Type B pancreatic cell (in vitro differentiated cells): ENCODE measurements around the gene AFDN. TPM values are rescaled to one million over a fixed set of nuclear protein-coding genes. Genes with fewer than 3 reads are reported as not detected.

ENCODE experiments used
- DNase-seq: peaks from one replicate; pipeline ENCODE4 v3.0.0; 2021; ENCODE audit warnings: mixed read lengths; ENCODE audit not compliant: unreplicated experiment; ENCODE audit errors: extremely low spot score
- H3K27ac Mint-ChIP-seq: 2 replicates; pipeline ENCODE4 v1.8.0; 2021; ENCODE audit warnings: mild to moderate bottlenecking, mixed read lengths
- H3K27me3 Mint-ChIP-seq: 2 replicates; pipeline ENCODE4 v1.8.0; 2021; ENCODE audit warnings: mixed read lengths
- H3K36me3 Mint-ChIP-seq: 2 replicates; pipeline ENCODE4 v1.8.0; 2021; ENCODE audit warnings: mixed read lengths
- H3K4me1 Mint-ChIP-seq: one replicate; pipeline ENCODE4 v1.8.0; 2021; ENCODE audit warnings: mixed read lengths; ENCODE audit not compliant: unreplicated experiment
- H3K4me3 Mint-ChIP-seq: 2 replicates; pipeline ENCODE4 v1.8.0; 2021; ENCODE audit warnings: mild to moderate bottlenecking, mixed read lengths
- H3K9me3 Mint-ChIP-seq: 2 replicates; pipeline ENCODE4 v1.8.0; 2021; ENCODE audit warnings: mixed read lengths
- total RNA-seq: library from RNA; stranded (reverse); gene quantifications from 2 replicates; pipeline ENCODE4 v1.2.1, GENCODE V29; 2021; ENCODE audit warnings: low replicate concordance
- TF ChIP-seq, protein P1 (sequence below): fragments of 200-600 bp; sonication (generic); conservative IDR thresholded peaks from 2 replicates; pipeline ENCODE4 v1.5.0; 2021; ENCODE audit warnings: antibody characterized with exemption, mild to moderate bottlenecking

Gene AFDN
- total RNA-seq, 1 donor from 2014 or later, result 154 TPM

DNA sequence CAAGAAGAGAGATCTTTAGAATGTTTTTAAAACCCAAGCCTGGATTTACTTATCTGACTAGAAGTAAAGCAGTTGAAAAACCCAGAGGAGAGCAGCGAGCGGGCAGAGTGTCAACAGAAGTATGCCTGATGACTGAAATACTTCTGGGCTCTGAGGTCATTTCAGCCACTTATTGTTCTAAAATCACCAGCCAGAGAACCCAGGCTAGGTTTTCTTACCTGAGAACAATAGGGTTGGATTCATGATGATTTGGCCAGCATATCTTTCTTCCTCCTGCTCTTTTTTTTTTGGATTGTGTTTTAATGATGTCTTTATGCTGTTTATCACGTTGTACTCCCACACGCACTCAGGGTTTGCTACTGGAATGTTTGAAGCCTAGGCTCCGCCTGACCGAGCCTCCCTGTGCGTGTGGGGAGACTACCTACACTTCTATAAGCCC is 107.7 kb downstream of the AFDN start:
- H3K27ac Mint-ChIP-seq, result peak overlapping the region; percentile 27
- no peaks in the 10 kb centered on the region for H3K27me3 Mint-ChIP-seq
- H3K4me1 Mint-ChIP-seq, result peaks cover 34% of the 10 kb centered on the region
- no peak overlapping the region for H3K4me3 Mint-ChIP-seq
- H3K9me3 Mint-ChIP-seq, result no peaks in the 10 kb centered on the region
- H3K36me3 Mint-ChIP-seq, result peaks cover 38% of the 10 kb centered on the region
- DNase-seq, result no peak
- TF ChIP-seq, protein P1, sequence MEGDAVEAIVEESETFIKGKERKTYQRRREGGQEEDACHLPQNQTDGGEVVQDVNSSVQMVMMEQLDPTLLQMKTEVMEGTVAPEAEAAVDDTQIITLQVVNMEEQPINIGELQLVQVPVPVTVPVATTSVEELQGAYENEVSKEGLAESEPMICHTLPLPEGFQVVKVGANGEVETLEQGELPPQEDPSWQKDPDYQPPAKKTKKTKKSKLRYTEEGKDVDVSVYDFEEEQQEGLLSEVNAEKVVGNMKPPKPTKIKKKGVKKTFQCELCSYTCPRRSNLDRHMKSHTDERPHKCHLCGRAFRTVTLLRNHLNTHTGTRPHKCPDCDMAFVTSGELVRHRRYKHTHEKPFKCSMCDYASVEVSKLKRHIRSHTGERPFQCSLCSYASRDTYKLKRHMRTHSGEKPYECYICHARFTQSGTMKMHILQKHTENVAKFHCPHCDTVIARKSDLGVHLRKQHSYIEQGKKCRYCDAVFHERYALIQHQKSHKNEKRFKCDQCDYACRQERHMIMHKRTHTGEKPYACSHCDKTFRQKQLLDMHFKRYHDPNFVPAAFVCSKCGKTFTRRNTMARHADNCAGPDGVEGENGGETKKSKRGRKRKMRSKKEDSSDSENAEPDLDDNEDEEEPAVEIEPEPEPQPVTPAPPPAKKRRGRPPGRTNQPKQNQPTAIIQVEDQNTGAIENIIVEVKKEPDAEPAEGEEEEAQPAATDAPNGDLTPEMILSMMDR, result no peak

DNA sequence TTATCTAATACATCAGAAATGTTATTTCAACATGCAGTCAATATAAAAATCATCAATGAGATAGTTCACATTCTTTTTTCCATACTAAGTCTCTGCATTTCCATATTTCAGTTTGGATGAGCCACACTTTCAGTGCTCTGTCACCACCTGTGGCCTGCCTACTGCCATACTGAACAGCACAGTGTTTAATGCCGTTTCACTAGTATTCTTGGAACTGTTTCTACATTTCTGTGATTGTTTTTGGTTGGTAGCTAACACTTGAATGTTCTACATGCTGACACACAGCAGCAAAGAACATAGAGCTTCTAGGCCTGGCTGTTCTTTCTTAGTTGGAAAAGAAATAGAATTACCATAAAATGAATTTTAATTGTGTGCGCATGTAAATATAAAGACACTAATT is 109.3 kb downstream of the AFDN start:
- no peaks in the 10 kb centered on the region for H3K9me3 Mint-ChIP-seq
- H3K27me3 Mint-ChIP-seq, result no peaks in the 10 kb centered on the region
- H3K4me3 Mint-ChIP-seq, result no peak overlapping the region
- H3K4me1 Mint-ChIP-seq, result peaks cover 24% of the 10 kb centered on the region
- TF ChIP-seq, protein P1, result no peak
- DNase-seq, result no peak
- no peak overlapping the region for H3K27ac Mint-ChIP-seq
- peaks cover 30% of the 10 kb centered on the region for H3K36me3 Mint-ChIP-seq

DNA sequence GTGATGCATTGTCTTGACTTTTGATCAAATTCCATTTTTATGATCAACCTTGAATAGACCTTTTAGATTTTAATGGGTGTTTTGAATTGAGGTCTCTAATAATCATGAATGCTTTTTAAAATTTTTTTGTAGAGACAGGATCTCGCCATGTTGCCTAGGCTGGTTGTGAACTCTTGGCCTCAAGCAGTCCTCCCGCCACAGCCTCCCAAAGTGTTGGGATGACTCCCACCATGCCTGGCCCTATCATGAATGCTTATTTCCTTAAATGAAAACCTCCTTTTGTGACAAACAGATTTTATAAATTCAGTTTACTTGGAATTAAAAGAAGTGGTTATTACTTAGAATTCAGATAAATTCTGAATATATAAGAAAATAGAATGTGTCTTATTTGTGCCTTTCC is 110.6 kb downstream of the AFDN start:
- Mint-ChIP-seq H3K36me3 (peaks cover 21% of the 10 kb centered on the region), H3K4me3 (no peak overlapping the region), H3K27me3 (no peaks in the 10 kb centered on the region), H3K9me3 (no peaks in the 10 kb centered on the region), H3K4me1 (peaks cover 14% of the 10 kb centered on the region), H3K27ac (no peak overlapping the region)
- DNase-seq, result no peak
- TF ChIP-seq, protein P1, result no peak

DNA sequence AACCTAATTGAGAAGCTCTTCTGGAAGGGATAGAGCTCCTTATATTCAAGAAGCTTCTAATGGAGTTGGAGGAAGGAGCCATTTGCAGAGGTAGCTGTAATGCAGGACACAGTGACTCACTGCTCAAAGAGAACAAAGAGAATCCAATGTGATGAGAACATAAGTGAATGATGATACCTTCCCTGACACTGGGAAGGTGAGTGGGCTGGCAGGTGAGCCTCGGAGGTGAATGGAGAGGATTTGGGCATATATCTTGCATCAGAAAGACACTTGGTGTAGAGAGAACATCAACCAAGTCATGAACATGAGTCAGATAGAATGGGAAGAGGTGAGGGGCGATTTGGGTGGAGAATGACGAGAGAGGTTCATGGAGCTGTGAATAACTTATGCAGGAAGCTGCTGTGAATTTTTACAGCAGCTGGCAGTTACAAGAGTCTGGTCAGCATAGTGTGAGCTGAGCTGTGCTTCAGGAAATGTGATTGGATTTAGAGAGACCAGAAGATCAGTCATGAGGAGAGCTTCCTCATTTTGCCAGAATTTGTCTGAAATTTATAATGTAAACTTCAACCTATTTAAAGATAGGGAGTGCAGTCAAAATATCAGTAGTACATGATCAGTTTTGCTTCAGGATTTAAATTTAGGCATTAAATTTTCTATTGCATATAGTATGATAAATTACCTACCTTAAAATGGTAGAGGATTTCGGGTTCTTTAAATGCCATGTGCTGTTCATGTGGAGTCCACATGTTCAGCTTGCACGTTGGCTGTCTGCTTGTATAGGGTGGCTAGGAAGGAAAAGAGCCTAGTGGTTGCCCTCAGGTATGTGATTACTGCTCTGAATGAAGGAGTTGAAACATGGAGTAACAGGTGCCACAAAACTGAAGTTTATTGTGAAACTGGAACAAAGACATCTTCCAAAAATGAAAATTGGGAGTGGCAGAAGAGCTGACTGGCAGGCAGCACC is 111.5 kb downstream of the AFDN start:
- no peak for DNase-seq
- Mint-ChIP-seq H3K36me3 (peaks cover 25% of the 10 kb centered on the region), H3K9me3 (no peaks in the 10 kb centered on the region), H3K4me1 (peaks cover 7% of the 10 kb centered on the region), H3K27ac (peak overlapping the region; percentile 76), H3K4me3 (no peak overlapping the region), H3K27me3 (no peaks in the 10 kb centered on the region)
- TF ChIP-seq, protein P1, result no peak

DNA sequence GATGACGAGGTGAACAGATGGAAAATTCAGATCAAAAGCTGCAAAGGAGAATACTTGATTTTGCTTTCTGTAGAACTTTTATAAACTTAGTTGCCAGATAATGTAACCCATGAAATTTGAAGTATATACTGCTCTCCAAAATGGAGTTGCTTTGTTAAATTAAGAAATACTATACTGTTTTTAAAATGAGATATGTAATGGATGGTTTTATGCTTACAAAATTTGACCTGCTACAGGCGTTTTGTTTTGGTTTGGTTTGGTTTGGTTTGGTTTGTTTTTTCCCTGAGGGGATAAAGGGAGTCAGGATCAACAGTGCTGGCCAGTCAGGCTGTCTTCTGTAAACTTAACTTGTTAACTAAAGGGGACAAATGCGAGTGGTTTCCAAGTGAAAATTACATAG is 115.1 kb downstream of the AFDN start:
- no peak overlapping the region for H3K27ac Mint-ChIP-seq
- H3K9me3 Mint-ChIP-seq, result no peaks in the 10 kb centered on the region

More for the DNA sequence above, 115.1 kb downstream of the AFDN start:
- H3K36me3 Mint-ChIP-seq, result peaks cover 28% of the 10 kb centered on the region
- H3K4me1 Mint-ChIP-seq, result peaks cover 4% of the 10 kb centered on the region
- H3K27me3 Mint-ChIP-seq, result no peaks in the 10 kb centered on the region
- no peak overlapping the region for H3K4me3 Mint-ChIP-seq
- DNase-seq, result no peak
- TF ChIP-seq, protein P1, result no peak
